ENCODE data around the gene HSDL1. TPM values are rescaled to one million over a fixed set of nuclear protein-coding genes. Genes with fewer than 3 reads are reported as not detected.

Gene HSDL1
- total RNA-seq, 1 donor from 2014 or later: 81.7 TPM

- Mint-ChIP-seq H3K27ac (ENCODE audit: unreplicated experiment) (peak overlapping the region; percentile 92), H3K4me1 (ENCODE audit: low read depth, unreplicated experiment) (peaks cover 46% of the 10 kb centered on the region), H3K36me3 (ENCODE audit: unreplicated experiment) (peaks cover 5% of the 10 kb centered on the region), H3K9me3 (ENCODE audit: unreplicated experiment) (peaks cover 24% of the 10 kb centered on the region), H3K4me3 (ENCODE audit: unreplicated experiment) (peak overlapping the region; percentile 54), H3K27me3 (ENCODE audit: unreplicated experiment) (peaks cover 15% of the 10 kb centered on the region)
- TF ChIP-seq CTCF (IDR thresholded peaks at IDR 0.05; ENCODE audit: partially characterized antibody, unreplicated experiment): no peak
- no peak for DNase-seq
Observed at GRCh38 chr16:84085773-84086172, 59.2 kb downstream of the HSDL1 start.

GRCh38 chr16:84085271-84085667, 59.7 kb downstream of the HSDL1 start:
- no peak for DNase-seq
- Mint-ChIP-seq H3K27ac (ENCODE audit: unreplicated experiment) (no peak overlapping the region), H3K36me3 (ENCODE audit: unreplicated experiment) (peaks cover 7% of the 10 kb centered on the region), H3K9me3 (ENCODE audit: unreplicated experiment) (peaks cover 23% of the 10 kb centered on the region), H3K27me3 (ENCODE audit: unreplicated experiment) (peaks cover 15% of the 10 kb centered on the region), H3K4me1 (ENCODE audit: low read depth, unreplicated experiment) (peaks cover 41% of the 10 kb centered on the region), H3K4me3 (ENCODE audit: unreplicated experiment) (no peak overlapping the region)
- no peak for TF ChIP-seq CTCF (IDR thresholded peaks at IDR 0.05; ENCODE audit: partially characterized antibody, unreplicated experiment)

GRCh38 chr16:84084570-84085270, 60.3 kb downstream of the HSDL1 start:
- Mint-ChIP-seq H3K27me3 (ENCODE audit: unreplicated experiment) (peaks cover 15% of the 10 kb centered on the region), H3K4me1 (ENCODE audit: low read depth, unreplicated experiment) (peaks cover 38% of the 10 kb centered on the region), H3K9me3 (ENCODE audit: unreplicated experiment) (peaks cover 22% of the 10 kb centered on the region), H3K36me3 (ENCODE audit: unreplicated experiment) (peaks cover 7% of the 10 kb centered on the region), H3K4me3 (ENCODE audit: unreplicated experiment) (no peak overlapping the region), H3K27ac (ENCODE audit: unreplicated experiment) (no peak overlapping the region)
- DNase-seq: peak; percentile 58
- TF ChIP-seq CTCF (IDR thresholded peaks at IDR 0.05; ENCODE audit: partially characterized antibody, unreplicated experiment): peak; percentile 75

GRCh38 chr16:84082835-84083569, 62.0 kb downstream of the HSDL1 start:
- Mint-ChIP-seq H3K4me1 (ENCODE audit: low read depth, unreplicated experiment) (peaks cover 21% of the 10 kb centered on the region), H3K36me3 (ENCODE audit: unreplicated experiment) (peaks cover 13% of the 10 kb centered on the region), H3K9me3 (ENCODE audit: unreplicated experiment) (peaks cover 11% of the 10 kb centered on the region), H3K27me3 (ENCODE audit: unreplicated experiment) (peaks cover 11% of the 10 kb centered on the region), H3K27ac (ENCODE audit: unreplicated experiment) (no peak overlapping the region), H3K4me3 (ENCODE audit: unreplicated experiment) (no peak overlapping the region)
- no peak for DNase-seq
- no peak for TF ChIP-seq CTCF (IDR thresholded peaks at IDR 0.05; ENCODE audit: partially characterized antibody, unreplicated experiment)

GRCh38 chr16:84082110-84082509, 62.9 kb downstream of the HSDL1 start:
- peaks cover 8% of the 10 kb centered on the region for H3K27me3 Mint-ChIP-seq (ENCODE audit: unreplicated experiment)
- TF ChIP-seq CTCF (IDR thresholded peaks at IDR 0.05; ENCODE audit: partially characterized antibody, unreplicated experiment): no peak
- H3K27ac Mint-ChIP-seq (ENCODE audit: unreplicated experiment): no peak overlapping the region
- H3K4me1 Mint-ChIP-seq (ENCODE audit: low read depth, unreplicated experiment): peaks cover 12% of the 10 kb centered on the region
- no peak overlapping the region for H3K4me3 Mint-ChIP-seq (ENCODE audit: unreplicated experiment)
- no peak for DNase-seq
- peaks cover 6% of the 10 kb centered on the region for H3K9me3 Mint-ChIP-seq (ENCODE audit: unreplicated experiment)
- H3K36me3 Mint-ChIP-seq (ENCODE audit: unreplicated experiment): peaks cover 17% of the 10 kb centered on the region

Measured in glutamatergic neuron (in vitro differentiated cells).